GM12878 (cell line): ENCODE data around the gene SLC4A1. TPM values are rescaled to one million over a fixed set of nuclear protein-coding genes. Genes with fewer than 3 reads are reported as not detected.

Experiments
- BMI1 ChIP-seq: fragments of 450-650 bp; IDR thresholded peaks from 2 replicates; pipeline ENCODE4 v1.6.1; 2016; ENCODE audit warnings: mild to moderate bottlenecking, moderate library complexity, borderline replicate concordance
- FOS ChIP-seq: IDR thresholded peaks from 3 replicates; pipeline ENCODE4 v1.6.1; 2011; ENCODE audit warnings: borderline replicate concordance; ENCODE audit not compliant: insufficient read length; ENCODE audit errors: extremely low read depth
- HSF1 ChIP-seq: fragments of 150-350 bp; IDR thresholded peaks from 2 replicates; pipeline ENCODE4 v1.6.1; 2014; ENCODE audit warnings: mild to moderate bottlenecking, low read depth, low read length
- KLF5 ChIP-seq: fragments of 450-650 bp; IDR thresholded peaks from 2 replicates; pipeline ENCODE4 v1.6.1; 2014; ENCODE audit warnings: mild to moderate bottlenecking; ENCODE audit not compliant: partially characterized antibody
- NKRF ChIP-seq: fragments of 450-650 bp; conservative IDR thresholded peaks from 2 replicates; pipeline ENCODE4 v1.6.1; 2017; ENCODE audit warnings: mild to moderate bottlenecking, moderate library complexity
- RB1 ChIP-seq: fragments of 450-650 bp; formaldehyde crosslinking; IDR thresholded peaks from 2 replicates; pipeline ENCODE4 v1.6.1; 2017; ENCODE audit warnings: mild to moderate bottlenecking, borderline replicate concordance
- SREBF1 ChIP-seq: IDR thresholded peaks from 2 replicates; pipeline ENCODE4 v1.6.1; 2012; ENCODE audit warnings: mild to moderate bottlenecking, low read length
- TBL1XR1 ChIP-seq: IDR thresholded peaks from 2 replicates; pipeline ENCODE4 v1.6.1; 2012; ENCODE audit warnings: low read depth, low read length, improper control_type of control experiment
- polyA plus RNA-seq, 11 experiments: library from polyadenylated mRNA; depleted of rRNA in 4 of 11; unstranded in 6 of 11; stranded (reverse) in 5 of 11; fragments of >200 nt; fragmentation: Nextera tagmentation in 4 of 11; fragmentation: Illumina TruSeq in 1 of 11; extraction: Ambion mirVana in 4 of 11; extraction: Trizol in 1 of 11; gene quantifications; 1 replicate in 1 of 11; 2 replicates in 10 of 11; pipeline versions ENCODE4 v1.2.1 to v1.2.3, GENCODE V29; 2011 to 2016; ENCODE audit warnings: inconsistent platforms in 2 of 11, missing spikeins in 2 of 11, low read depth in 1 of 11
- total RNA-seq, 4 experiments: library from RNA; depleted of rRNA in 3 of 4; stranded (reverse); fragments of >200 nt in 3 of 4; fragmentation: Illumina TruSeq in 1 of 4; extraction: Trizol in 1 of 4; gene quantifications; 2 replicates each; pipeline versions ENCODE4 v1.2.1 to v1.2.3, GENCODE V29; 2013 to 2021
- TF ChIP-seq, protein P1 (sequence below): IDR thresholded peaks from 2 replicates; pipeline ENCODE4 v1.6.1; 2012; ENCODE audit warnings: low read depth, low read length, improper control_type of control experiment
- TF ChIP-seq, protein P2 (sequence below): fragments of 450-650 bp; IDR thresholded peaks from 2 replicates; pipeline ENCODE4 v1.6.1; 2017; ENCODE audit warnings: mild to moderate bottlenecking, moderate library complexity
- TF ChIP-seq, protein P3 (sequence below): fragments of 450-650 bp; IDR thresholded peaks from 2 replicates; pipeline ENCODE4 v1.6.1; 2018; ENCODE audit warnings: mild to moderate bottlenecking, low read depth, moderate library complexity; ENCODE audit not compliant: partially characterized antibody

The SLC4A1 gene
- total and polyA plus RNA-seq, 10 of the 15 experiments (the other 5 are each of a cell fraction or from before 2014, with no cell fraction given), result 0.03 TPM; not detected in 9

- TF ChIP-seq NKRF, result no peak
- TF ChIP-seq FOS, result no peak
- TF ChIP-seq, protein P1, sequence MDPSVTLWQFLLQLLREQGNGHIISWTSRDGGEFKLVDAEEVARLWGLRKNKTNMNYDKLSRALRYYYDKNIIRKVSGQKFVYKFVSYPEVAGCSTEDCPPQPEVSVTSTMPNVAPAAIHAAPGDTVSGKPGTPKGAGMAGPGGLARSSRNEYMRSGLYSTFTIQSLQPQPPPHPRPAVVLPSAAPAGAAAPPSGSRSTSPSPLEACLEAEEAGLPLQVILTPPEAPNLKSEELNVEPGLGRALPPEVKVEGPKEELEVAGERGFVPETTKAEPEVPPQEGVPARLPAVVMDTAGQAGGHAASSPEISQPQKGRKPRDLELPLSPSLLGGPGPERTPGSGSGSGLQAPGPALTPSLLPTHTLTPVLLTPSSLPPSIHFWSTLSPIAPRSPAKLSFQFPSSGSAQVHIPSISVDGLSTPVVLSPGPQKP, result no peak
- no peak for TF ChIP-seq BMI1
- TF ChIP-seq HSF1, result no peak
- no peak for TF ChIP-seq RB1
- TF ChIP-seq, protein P2, sequence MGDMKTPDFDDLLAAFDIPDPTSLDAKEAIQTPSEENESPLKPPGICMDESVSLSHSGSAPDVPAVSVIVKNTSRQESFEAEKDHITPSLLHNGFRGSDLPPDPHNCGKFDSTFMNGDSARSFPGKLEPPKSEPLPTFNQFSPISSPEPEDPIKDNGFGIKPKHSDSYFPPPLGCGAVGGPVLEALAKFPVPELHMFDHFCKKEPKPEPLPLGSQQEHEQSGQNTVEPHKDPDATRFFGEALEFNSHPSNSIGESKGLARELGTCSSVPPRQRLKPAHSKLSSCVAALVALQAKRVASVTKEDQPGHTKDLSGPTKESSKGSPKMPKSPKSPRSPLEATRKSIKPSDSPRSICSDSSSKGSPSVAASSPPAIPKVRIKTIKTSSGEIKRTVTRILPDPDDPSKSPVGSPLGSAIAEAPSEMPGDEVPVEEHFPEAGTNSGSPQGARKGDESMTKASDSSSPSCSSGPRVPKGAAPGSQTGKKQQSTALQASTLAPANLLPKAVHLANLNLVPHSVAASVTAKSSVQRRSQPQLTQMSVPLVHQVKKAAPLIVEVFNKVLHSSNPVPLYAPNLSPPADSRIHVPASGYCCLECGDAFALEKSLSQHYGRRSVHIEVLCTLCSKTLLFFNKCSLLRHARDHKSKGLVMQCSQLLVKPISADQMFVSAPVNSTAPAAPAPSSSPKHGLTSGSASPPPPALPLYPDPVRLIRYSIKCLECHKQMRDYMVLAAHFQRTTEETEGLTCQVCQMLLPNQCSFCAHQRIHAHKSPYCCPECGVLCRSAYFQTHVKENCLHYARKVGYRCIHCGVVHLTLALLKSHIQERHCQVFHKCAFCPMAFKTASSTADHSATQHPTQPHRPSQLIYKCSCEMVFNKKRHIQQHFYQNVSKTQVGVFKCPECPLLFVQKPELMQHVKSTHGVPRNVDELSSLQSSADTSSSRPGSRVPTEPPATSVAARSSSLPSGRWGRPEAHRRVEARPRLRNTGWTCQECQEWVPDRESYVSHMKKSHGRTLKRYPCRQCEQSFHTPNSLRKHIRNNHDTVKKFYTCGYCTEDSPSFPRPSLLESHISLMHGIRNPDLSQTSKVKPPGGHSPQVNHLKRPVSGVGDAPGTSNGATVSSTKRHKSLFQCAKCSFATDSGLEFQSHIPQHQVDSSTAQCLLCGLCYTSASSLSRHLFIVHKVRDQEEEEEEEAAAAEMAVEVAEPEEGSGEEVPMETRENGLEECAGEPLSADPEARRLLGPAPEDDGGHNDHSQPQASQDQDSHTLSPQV, result no peak
- TF ChIP-seq TBL1XR1, result no peak
- no peak for TF ChIP-seq SREBF1
- no peak for TF ChIP-seq KLF5
- TF ChIP-seq, protein P3, sequence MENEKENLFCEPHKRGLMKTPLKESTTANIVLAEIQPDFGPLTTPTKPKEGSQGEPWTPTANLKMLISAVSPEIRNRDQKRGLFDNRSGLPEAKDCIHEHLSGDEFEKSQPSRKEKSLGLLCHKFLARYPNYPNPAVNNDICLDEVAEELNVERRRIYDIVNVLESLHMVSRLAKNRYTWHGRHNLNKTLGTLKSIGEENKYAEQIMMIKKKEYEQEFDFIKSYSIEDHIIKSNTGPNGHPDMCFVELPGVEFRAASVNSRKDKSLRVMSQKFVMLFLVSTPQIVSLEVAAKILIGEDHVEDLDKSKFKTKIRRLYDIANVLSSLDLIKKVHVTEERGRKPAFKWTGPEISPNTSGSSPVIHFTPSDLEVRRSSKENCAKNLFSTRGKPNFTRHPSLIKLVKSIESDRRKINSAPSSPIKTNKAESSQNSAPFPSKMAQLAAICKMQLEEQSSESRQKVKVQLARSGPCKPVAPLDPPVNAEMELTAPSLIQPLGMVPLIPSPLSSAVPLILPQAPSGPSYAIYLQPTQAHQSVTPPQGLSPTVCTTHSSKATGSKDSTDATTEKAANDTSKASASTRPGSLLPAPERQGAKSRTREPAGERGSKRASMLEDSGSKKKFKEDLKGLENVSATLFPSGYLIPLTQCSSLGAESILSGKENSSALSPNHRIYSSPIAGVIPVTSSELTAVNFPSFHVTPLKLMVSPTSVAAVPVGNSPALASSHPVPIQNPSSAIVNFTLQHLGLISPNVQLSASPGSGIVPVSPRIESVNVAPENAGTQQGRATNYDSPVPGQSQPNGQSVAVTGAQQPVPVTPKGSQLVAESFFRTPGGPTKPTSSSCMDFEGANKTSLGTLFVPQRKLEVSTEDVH, result no peak
These were observed 47.5 kb downstream of the SLC4A1 start (continued) for GRCh38 chr17:44220213-44221083.
